SK-N-SH (cell line): Measurements from ENCODE around the gene PPP3CA. TPM values are rescaled to one million over a fixed set of nuclear protein-coding genes. Genes with fewer than 3 reads are reported as not detected.

Source experiments
- CTCF ChIA-PET: fragments of 300-600, 350-600 bp; formaldehyde crosslinking; extraction: SDS; loops from one replicate; lab custom pipeline; 2021; lab: Yijun Ruan, JAX
- POLR2A ChIA-PET: fragments of 350-600 bp; sonication (Branson Sonifier 250); formaldehyde crosslinking; extraction: SDS; loops from one replicate; lab custom pipeline; 2020; ENCODE audit warnings: antibody characterized with exemption, inconsistent platforms; lab: Yijun Ruan, JAX
- DNase-seq: peaks from one replicate; pipeline ENCODE4 v3.0.0; 2012
- H2AFZ ChIP-seq: fragments of 200-600 bp; sonication (generic); 2 replicates; pipeline ENCODE4 v1.8.1; 2016; ENCODE audit warnings: antibody characterized with exemption, mild to moderate bottlenecking, low read depth
- H3F3A ChIP-seq: fragments of 200-600 bp; sonication (generic); replicated peaks from 2 replicates; pipeline ENCODE3; 2016; ENCODE audit warnings: antibody characterized with exemption, mild to moderate bottlenecking; ENCODE audit not compliant: insufficient read depth
- H3K27ac ChIP-seq, 2 experiments: fragments of 200-500 bp in 1 of 2; fragments of 200-600 bp in 1 of 2; sonication (Bioruptor generic) in 1 of 2; sonication (generic), shearing (Covaris generic) in 1 of 2; 2 replicates each; pipeline versions ENCODE4 v1.5.1 to v1.6.1; 2014 to 2016; ENCODE audit warnings: low read depth in 2 of 2, inconsistent platforms in 1 of 2, low read length in 1 of 2, mild to moderate bottlenecking in 1 of 2, mixed read lengths in 1 of 2
- H3K27me3 ChIP-seq: fragments of 200-600 bp; sonication (generic), shearing (Covaris generic); 2 replicates; pipeline ENCODE4 v1.6.1; 2016; ENCODE audit warnings: mixed run types; ENCODE audit not compliant: insufficient read depth
- H3K36me3 ChIP-seq, 2 experiments: fragments of 200-500 bp in 1 of 2; fragments of 200-600 bp in 1 of 2; sonication (Bioruptor generic) in 1 of 2; sonication (generic) in 1 of 2; replicated peaks in 1 of 2; 2 replicates each; pipeline versions ENCODE3 to v1.5.1; 2014 to 2016; ENCODE audit warnings: low read length in 1 of 2, mild to moderate bottlenecking in 1 of 2; ENCODE audit not compliant: insufficient read depth in 2 of 2, control insufficient read depth in 1 of 2
- H3K4me1 ChIP-seq, 2 experiments: fragments of 200-500 bp in 1 of 2; fragments of 200-600 bp in 1 of 2; sonication (Bioruptor generic) in 1 of 2; sonication (generic), shearing (Covaris generic) in 1 of 2; 2 replicates each; pipeline versions ENCODE4 v1.5.1 to v1.6.1; 2014 to 2016; ENCODE audit warnings: low read depth in 1 of 2, low read length in 1 of 2, mixed run types in 1 of 2; ENCODE audit not compliant: insufficient read depth in 2 of 2, control insufficient read depth in 1 of 2
- H3K4me2 ChIP-seq: fragments of 200-600 bp; sonication (generic), shearing (Covaris generic); 2 replicates; pipeline ENCODE4 v1.6.1; 2017; ENCODE audit warnings: mixed run types
- H3K4me3 ChIP-seq, 2 experiments: fragments of 200-500 bp in 1 of 2; fragments of 200-600 bp in 1 of 2; sonication (Bioruptor generic) in 1 of 2; sonication (generic), shearing (Covaris generic) in 1 of 2; 2 replicates each; pipeline versions ENCODE4 v1.5.1 to v1.8.1; 2014 to 2016; ENCODE audit warnings: low read depth in 2 of 2, inconsistent platforms in 1 of 2, low read length in 1 of 2, mild to moderate bottlenecking in 1 of 2, mixed read lengths in 1 of 2, moderate library complexity in 1 of 2
- H3K79me2 ChIP-seq: fragments of 200-600 bp; sonication (generic); 2 replicates; pipeline ENCODE4 v1.8.1; 2017; ENCODE audit warnings: mild to moderate bottlenecking; ENCODE audit not compliant: insufficient read depth
- H3K9ac ChIP-seq: fragments of 200-600 bp; sonication (generic); 2 replicates; pipeline ENCODE4 v1.6.1; 2017; ENCODE audit warnings: mixed run types
- H3K9me2 ChIP-seq: fragments of 200-600 bp; sonication (generic); 2 replicates; pipeline ENCODE4 v1.6.1; 2017; ENCODE audit warnings: mixed run types
- H3K9me3 ChIP-seq: fragments of 200-600 bp; sonication (generic); 2 replicates; pipeline ENCODE4 v1.6.1; 2017; ENCODE audit warnings: mixed run types, mild to moderate bottlenecking, moderate library complexity
- H4K20me1 ChIP-seq: fragments of 200-600 bp; sonication (generic); 2 replicates; pipeline ENCODE4 v1.6.1; 2017; ENCODE audit warnings: mild to moderate bottlenecking, mixed run types; ENCODE audit not compliant: insufficient read depth
- CTCF ChIP-seq: fragments of 200-600 bp; sonication (generic); IDR thresholded peaks from 2 replicates; pipeline ENCODE4 v1.6.1; 2017; ENCODE audit warnings: antibody characterized with exemption, mild to moderate bottlenecking, moderate library complexity
- ELF1 ChIP-seq: IDR thresholded peaks from 2 replicates; pipeline ENCODE4 v1.4.0; 2012
- EP300 ChIP-seq, 2 experiments: IDR thresholded peaks; 2 replicates each; pipeline versions ENCODE4 v1.4.0 to v1.6.1; 2012; ENCODE audit warnings: borderline replicate concordance in 1 of 2, low read depth in 1 of 2, low read length in 1 of 2
- FOXJ3 ChIP-seq: sonication (generic); formaldehyde crosslinking; IDR thresholded peaks from 2 replicates; pipeline ENCODE4 v1.5.1; 2020; ENCODE audit warnings: mild to moderate bottlenecking, missing genetic modification reagents
- FOXM1 ChIP-seq: IDR thresholded peaks from 2 replicates; pipeline ENCODE4 v1.4.0; 2012; ENCODE audit warnings: low read depth, mild to moderate bottlenecking
- JUND ChIP-seq: IDR thresholded peaks from 2 replicates; pipeline ENCODE4 v1.4.0; 2012
- MAX ChIP-seq: IDR thresholded peaks from 2 replicates; pipeline ENCODE4 v1.4.0; 2012; ENCODE audit warnings: low read depth
- MXI1 ChIP-seq: IDR thresholded peaks from 2 replicates; pipeline ENCODE4 v1.6.1; 2012; ENCODE audit warnings: mild to moderate bottlenecking, low read depth, low read length, improper control_type of control experiment
- NFIC ChIP-seq: IDR thresholded peaks from 2 replicates; pipeline ENCODE4 v1.4.0; 2012; ENCODE audit warnings: borderline replicate concordance
- NRF1 ChIP-seq: IDR thresholded peaks from 2 replicates; pipeline ENCODE4 v1.6.1; 2012; ENCODE audit warnings: low read depth, mild to moderate bottlenecking, low read length
- PBX3 ChIP-seq: IDR thresholded peaks from 2 replicates; pipeline ENCODE4; 2012
- RAD21 ChIP-seq: IDR thresholded peaks from 2 replicates; pipeline ENCODE4 v1.6.1; 2012; ENCODE audit warnings: mild to moderate bottlenecking, low read length
- RFX5 ChIP-seq: IDR thresholded peaks from 2 replicates; pipeline ENCODE4 v1.6.1; 2012; ENCODE audit warnings: mild to moderate bottlenecking, improper control_type of control experiment, low read length
- RXRA ChIP-seq: IDR thresholded peaks from 2 replicates; pipeline ENCODE4 v1.4.0; 2012; ENCODE audit warnings: low read depth, mild to moderate bottlenecking, borderline replicate concordance
- SMC3 ChIP-seq: IDR thresholded peaks from 2 replicates; pipeline ENCODE4 v1.6.1; 2012; ENCODE audit warnings: low read depth, low read length, improper control_type of control experiment
- TCF12 ChIP-seq: IDR thresholded peaks from 2 replicates; pipeline ENCODE4 v1.4.0; 2012
- TEAD4 ChIP-seq: IDR thresholded peaks from 2 replicates; pipeline ENCODE4 v1.4.0; 2012; ENCODE audit warnings: mild to moderate bottlenecking, borderline replicate concordance; ENCODE audit not compliant: insufficient read depth
- USF1 ChIP-seq: IDR thresholded peaks from 2 replicates; pipeline ENCODE4 v1.4.0; 2012; ENCODE audit warnings: low read depth, borderline replicate concordance
- WGBS: methylation state at CpG from one replicate; pipeline ENCODE4 v1.1.6; 2017; ENCODE audit warnings: low lambda C conversion rate; 5-methylcytosine and 5-hydroxymethylcytosine counted together
- polyA plus RNA-seq, 3 experiments: library from polyadenylated mRNA; depleted of rRNA; stranded (reverse); fragments of >200 nt; gene quantifications; 2 replicates each; pipeline ENCODE4 v1.2.3, GENCODE V29; 2012

Gene PPP3CA
- polyA plus RNA-seq, 1 of the 3 experiments (the other 2 are of a cell fraction), result 10.7 TPM

- TF ChIP-seq RFX5 (no peak), FOXJ3 (CRISPR knock-in tag) (no peak), TCF12 (no peak)
These were observed 308.0 kb downstream of the PPP3CA start (continued) for GRCh38 chr4:101039367-101039766.

GRCh38 chr4:101037938-101038413 lies 309.4 kb downstream of the PPP3CA start:
- ChIA-PET CTCF (interaction anchor here (1.1 kb wide), 1 partner anchor 16 kb away, joined by 3 read pairs; no protein-coding TSS in a partner anchor), POLR2A (no interaction called here)
- H4K20me1 ChIP-seq, result no peaks in the 10 kb centered on the region
- H3K4me3 ChIP-seq, result no peak overlapping the region
- H3K9me2 ChIP-seq, result no peaks in the 10 kb centered on the region
- no peak for DNase-seq
- H3K27ac ChIP-seq, result no peak overlapping the region; a peak in 1 of 4 replicates
- no peak overlapping the region for H3K4me2 ChIP-seq
- H3K4me1 ChIP-seq, result peaks cover 0 to 5% of the 10 kb centered on the region in 2 experiments; a peak in 2 of 4 replicates
- peaks cover 5 to 18% of the 10 kb centered on the region in 2 experiments for H3K36me3 ChIP-seq
- no peak overlapping the region for H3K9ac ChIP-seq
- TF ChIP-seq RAD21 (no peak), NRF1 (no peak), JUND (no peak), MAX (no peak), SMC3 (no peak), PBX3 (no peak), RXRA (no peak), FOXJ3 (CRISPR knock-in tag) (no peak), CTCF (no peak)
- H3K9me3 ChIP-seq, result no peaks in the 10 kb centered on the region
- 100% methylated on average over 1 of the region's 1 CpG for WGBS
- no peaks in the 10 kb centered on the region for H3K27me3 ChIP-seq
- H3F3A ChIP-seq, result peaks cover 3% of the 10 kb centered on the region
- no peak overlapping the region for H2AFZ ChIP-seq
- H3K79me2 ChIP-seq, result no peaks in the 10 kb centered on the region

- 76% methylated on average over 3 of the region's 3 CpGs for whole genome bisulfite sequencing
- DNase-seq, result no peak
These were observed 310.1 kb downstream of the PPP3CA start for GRCh38 chr4:101037249-101037648.

More at GRCh38 chr4:101037249-101037648, 310.1 kb downstream of the PPP3CA start:
- Histone ChIP-seq H3F3A (peaks cover 3% of the 10 kb centered on the region), H4K20me1 (no peaks in the 10 kb centered on the region), H2AFZ (no peak overlapping the region), H3K79me2 (no peaks in the 10 kb centered on the region), H3K36me3 (peaks cover 5 to 18% of the 10 kb centered on the region in 2 experiments), H3K4me3 (no peak overlapping the region), H3K4me2 (no peak overlapping the region), H3K27me3 (no peaks in the 10 kb centered on the region), H3K27ac (no peak overlapping the region), H3K9ac (no peak overlapping the region), H3K9me2 (no peaks in the 10 kb centered on the region), H3K4me1 (peaks cover 0 to 5% of the 10 kb centered on the region in 2 experiments; a peak in 2 of 4 replicates), H3K9me3 (no peaks in the 10 kb centered on the region)
- TF ChIP-seq MXI1, result no peak
- TF ChIP-seq SMC3, result no peak
- no peak for TF ChIP-seq FOXM1
- TF ChIP-seq ELF1, result no peak
- no peak for TF ChIP-seq USF1
- no peak for TF ChIP-seq EP300 (IDR thresholded peaks at IDR 0.05; ENCODE audit: borderline replicate concordance in 1 of 2, low read depth in 1 of 2, low read length in 1 of 2)
- no peak for TF ChIP-seq TCF12
- TF ChIP-seq CTCF, result no peak
- no peak for TF ChIP-seq NRF1
- no peak for TF ChIP-seq PBX3
- TF ChIP-seq MAX, result no peak
- no peak for TF ChIP-seq JUND
- TF ChIP-seq NFIC, result no peak
- TF ChIP-seq RAD21, result no peak
- TF ChIP-seq TEAD4, result no peak
- ChIA-PET CTCF (no interaction called here), POLR2A (no interaction called here)
